NCI-H82 (cell line): ENCODE measurements around the gene SLC35G1.

ENCODE experiments used
- DNase-seq: peaks from one replicate; lab custom pipeline; 2025; lab: John Stamatoyannopoulos, UW

Gene SLC35G1

DNA sequence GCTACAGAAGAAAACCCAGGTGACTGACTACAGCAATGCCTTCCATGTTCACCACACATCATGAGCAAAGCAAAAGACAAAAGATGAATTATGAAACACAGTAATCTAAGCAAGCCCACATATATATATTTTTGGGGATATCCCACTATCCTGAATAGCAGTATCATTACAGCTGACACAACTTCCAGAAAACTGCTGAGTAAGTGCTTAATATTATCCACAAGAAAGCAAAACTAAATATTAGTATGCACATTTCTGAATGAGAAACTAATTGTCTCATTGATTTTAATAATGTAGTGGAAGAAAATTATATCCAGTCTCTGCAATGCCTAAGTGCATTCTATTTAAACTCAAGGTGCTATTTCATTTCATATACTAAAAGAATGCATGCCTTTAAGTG, 14.5 kb upstream of the SLC35G1 start:
- DNase-seq: no peak

DNA sequence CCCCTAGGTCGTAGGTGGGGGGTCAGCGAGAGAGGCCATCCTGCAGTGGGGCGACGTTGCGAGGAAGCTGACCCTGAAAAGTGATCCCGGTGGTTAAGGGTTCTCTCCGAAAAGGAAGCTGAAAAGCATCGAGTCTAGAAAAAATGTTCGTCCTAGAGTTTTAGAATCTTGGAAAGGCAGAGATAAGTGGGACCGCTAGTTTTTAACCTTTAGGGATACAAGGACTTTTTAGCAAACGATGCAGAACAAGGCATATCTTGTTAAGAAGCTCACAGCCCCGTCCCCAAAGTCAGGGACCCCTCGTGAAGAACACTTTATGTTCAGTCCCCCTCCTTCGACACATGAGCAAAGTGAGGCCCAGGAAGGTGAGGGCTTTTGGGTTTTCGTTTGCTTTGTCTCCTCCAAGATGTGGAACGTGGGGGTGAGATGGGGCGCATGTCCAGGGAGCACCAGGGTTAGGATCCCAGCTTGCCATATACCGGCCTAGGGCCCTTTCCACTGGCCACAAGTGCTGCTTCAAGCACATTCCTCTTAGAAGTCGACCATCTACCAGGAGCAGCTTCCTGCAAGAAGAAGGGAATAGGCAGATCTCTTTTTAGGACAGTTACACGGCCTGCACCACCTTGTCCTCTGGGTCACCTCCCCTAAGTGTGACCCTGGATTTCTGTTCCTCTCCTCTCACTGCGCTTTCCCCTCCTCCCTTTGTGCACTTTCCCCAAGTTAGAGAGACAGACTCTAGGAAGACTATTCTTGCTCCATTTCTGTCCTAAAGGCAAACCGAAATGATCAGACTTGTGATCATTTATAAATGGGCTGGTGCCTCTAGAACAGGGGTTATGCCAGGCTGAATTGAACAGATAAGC, 969 bp downstream of the SLC35G1 start:
- peak; percentile 30 for DNase-seq

DNA sequence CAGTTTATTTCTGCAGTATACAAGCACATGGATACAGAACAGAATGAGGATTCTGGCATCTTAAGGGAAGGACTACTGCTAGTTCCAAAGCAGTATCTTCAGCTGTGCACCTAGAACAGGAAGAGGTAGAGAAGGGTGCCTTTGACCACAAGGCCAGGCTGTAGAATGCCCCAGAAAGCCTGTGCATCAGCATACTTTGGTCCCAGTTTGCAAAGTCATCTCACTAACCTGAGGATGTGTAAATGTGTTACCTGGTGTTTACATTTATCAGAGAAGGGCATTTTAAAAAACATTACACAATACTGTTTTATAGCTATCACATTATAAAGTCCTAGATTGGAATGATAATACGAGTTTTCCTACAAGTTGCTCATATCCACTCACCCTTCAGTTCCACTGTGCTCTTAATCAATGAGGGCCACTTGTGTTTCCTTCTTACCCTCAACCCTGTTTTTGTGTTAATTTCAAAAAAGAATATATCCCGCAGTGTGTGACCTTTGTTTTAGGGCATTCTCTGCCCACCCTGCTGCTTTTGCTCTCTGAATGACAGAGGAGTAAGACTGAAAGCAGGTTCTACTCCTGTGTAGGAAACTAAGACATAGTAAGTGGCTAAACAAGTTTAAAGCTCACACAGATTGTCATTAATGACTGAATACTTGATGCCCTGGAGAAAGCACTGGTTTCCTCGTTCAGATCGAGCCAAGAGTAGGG, 3.4 kb downstream of the SLC35G1 start:
- no peak for DNase-seq

DNA sequence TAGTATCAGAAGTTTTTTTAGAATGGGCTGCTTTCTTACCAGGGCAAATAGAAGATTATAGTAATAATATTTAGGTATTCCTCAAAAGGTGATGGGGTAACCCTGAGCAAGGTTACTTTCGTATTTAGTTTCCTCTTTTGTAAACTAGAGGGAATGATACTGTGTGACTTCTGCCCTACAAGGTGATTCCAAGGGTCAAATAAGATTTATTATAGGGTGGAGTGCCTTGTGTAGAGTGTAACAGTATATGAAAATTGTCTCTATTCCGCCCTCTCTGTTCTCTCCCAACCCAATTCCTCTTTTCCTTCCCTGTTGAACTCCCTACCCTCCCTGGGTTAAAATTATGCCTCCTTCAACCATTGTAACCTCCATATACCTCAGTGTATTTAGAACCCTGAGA, 5.3 kb downstream of the SLC35G1 start:
- no peak for DNase-seq

DNA sequence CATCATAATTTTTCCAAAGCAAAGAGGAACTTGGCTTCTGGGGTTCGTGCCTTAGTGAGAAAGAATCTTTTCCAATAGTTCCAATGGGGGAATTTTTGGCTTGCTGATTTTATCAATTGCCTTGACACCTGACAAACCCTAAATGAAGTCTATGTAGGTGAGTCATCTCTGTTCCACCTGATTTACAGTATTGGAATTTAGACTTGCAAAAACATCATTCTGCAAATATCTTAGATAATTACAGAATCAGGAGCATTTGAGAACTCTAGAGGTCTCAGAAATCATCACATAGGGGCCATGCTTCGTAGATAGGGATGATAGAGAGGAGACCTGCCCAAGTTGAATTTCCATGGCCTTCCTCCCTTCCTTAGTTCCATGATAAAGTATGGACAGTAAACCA, 9.3 kb downstream of the SLC35G1 start:
- DNase-seq: no peak

DNA sequence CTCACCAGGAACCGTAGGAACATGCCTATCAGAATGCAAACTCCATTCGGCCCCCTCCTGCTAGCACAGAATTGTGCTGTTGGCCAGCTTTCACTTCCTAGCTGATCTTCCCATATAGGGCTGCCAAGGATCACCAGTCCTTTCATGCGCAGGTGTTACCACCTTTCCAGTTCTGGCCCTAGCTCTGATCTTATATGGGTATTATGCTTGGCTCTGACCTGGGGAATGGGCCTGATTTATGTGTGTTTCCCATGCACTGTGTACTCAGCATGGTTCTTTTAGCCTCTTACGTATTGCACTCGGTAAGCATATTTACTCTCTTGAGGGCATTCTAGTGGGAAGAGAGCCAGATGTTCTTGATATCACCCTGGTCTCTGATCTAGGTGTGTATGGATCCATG, 11.1 kb downstream of the SLC35G1 start:
- DNase-seq: no peak

DNA sequence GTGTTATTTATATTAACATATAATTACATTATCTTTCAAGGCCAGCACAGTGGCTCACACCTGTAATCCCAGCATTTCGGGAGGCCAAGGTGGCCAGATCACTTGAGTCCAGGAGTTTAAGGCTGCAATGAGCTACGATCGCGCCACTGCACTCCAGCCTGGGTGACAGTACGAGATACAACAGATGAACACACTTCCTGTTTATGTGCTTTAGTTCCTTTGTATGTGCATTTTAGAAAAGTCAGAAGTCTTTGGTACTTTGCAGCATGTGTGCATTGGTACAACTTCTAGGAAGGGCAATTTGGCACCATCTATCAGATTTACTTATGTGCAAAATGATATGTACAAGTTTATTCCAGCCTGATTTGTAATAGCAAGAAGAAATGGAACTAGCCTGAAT, 13.3 kb downstream of the SLC35G1 start:
- no peak for DNase-seq

DNA sequence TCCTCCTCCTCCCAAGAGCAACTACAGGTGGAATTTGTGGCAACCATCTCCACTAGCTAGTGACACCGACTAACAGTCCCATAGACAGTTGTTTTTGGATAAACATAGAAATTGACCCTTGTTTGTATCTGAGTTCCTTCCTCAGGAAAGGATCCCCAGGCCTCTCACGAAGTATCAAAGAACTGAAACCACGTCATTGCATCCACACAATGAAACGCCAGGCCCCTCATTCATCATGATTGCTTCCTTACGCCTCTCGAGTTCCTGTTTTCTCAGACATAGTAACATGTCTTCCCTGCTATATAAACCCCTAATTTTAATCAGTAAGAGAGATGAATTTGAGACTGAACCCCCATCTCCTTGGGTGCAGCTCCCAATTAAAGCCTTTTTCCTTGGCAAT, 18.1 kb downstream of the SLC35G1 start:
- no peak for DNase-seq

DNA sequence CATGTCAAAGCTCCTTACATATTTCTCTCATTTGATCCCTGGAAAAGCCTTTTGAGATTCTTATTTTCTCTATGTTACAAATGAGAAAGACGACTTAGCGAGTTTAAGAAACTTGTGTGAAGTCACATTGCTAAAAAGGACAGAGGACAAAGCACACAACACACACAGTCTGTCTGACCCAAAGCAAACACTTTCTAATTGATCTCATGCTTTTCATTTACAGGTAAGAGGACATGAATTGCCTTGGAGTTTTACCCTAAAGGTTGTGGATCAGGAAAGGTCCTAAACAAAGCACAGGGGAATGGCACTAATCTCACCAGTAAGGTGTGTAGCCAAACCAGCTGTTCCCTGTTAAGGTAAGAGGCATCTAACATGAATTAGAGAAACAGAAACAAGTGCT, 18.7 kb downstream of the SLC35G1 start:
- no peak for DNase-seq

DNA sequence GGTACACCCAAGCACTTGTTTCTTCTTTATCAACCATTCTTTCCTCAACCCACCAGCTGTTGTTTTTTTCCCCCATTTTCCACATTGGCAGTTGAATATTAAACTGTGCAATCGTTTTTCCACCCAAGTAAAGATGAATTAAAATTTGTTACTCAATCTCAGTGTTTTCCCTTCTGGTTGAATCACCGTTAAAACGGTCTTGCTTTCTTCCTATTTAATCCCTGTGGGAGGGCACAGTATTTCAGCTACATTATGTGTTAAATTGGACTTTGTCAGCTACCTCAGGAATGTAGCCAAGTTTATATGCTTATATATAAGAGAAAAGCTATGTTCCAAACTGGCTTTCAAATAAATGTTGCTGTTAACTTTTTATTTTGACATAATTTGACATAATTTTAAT, 19.9 kb downstream of the SLC35G1 start:
- no peak for DNase-seq

DNA sequence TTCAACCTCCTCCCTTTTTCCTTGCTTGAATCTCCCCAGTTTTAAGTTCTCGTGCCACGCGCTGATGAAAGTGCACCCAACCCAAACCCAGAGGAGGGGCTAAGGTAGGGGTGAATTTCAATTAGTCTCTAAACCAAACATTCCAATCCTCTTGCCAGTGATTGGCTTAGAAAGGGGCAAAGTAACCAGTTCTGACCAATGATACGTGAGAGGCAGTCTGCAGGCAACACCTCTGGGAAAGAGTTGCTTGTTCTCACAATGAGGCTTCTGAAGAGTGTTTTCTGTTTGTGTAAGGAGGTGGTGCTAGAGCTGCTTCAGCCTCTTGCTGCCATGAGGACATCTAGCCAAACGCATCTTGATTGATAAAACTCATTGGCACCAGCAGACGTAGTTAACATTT, 21.8 kb downstream of the SLC35G1 start:
- no peak for DNase-seq

DNA sequence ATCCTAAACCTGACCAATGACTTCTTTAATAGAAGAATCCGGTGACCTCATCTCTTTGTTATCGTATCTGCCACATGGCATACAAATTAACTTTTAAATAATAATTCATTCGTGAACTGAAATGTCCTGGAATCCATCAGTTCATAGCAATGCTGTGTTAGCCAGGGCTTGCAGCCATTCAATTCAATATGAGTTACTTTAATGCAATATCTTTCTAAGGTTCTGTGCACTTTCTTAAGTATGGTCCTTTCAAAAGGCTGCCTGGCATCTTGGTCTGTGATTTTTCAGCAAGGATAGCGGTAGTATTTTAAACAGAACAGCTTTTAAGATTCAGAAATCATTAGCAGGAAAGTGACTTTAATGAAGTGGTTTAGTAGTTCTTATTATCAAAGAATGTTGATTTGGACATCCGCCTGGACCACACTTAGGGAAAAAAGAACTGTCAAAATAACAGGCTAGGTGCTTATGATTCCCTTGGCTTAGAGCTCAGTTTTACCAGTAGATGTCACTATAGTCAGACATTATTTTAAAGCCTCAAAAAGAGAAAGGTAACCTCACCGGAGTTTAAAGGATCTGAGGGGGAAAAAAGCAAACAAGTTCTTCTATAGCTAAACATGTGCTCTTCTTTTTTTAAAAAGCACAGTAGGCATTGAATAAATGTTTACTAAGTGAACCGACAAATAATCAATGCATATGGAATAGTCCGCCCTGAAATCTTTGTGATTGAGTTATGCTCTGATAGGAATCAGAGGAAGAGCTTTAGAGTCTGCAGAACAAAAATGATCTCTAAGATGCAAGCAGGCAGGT, 22.7 kb downstream of the SLC35G1 start:
- peak; percentile 55 for DNase-seq

DNA sequence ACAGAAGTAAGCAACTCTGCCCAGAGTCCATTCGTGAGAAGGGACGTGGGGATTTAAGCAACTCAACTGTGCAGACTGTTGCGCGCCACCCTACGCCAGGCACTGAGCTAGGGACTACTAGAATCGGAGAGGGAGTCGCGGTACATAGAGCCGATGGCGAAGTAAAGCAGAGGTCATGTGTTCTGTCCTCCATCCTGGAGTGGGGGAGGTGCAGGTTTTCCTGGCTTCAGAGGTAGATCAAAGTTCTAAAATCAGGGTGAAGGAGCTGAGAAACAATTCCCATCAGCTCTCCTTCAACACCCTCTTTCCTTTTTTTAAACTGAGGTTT, 23.2 kb downstream of the SLC35G1 start:
- DNase-seq: no peak

DNA sequence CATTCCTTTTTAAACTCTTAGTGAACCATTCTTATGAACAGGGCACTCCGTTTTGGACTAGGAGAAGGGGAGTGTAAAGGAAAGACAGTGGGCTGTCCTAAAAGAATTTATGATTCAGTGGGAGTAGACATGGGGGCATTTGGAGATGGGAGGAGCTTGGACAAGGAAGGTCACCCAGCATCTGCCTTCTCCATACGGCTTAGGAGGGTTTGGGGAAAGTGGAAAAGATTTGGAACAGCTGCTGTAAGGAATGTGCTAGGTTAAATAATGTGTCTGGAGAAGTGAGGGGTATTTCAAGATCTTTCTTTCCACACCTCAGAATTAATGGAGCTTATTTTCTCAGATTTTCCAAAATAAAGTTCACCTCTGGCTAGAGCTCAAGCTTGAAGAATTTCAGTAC, 24.0 kb downstream of the SLC35G1 start:
- peak; percentile 66 for DNase-seq

DNA sequence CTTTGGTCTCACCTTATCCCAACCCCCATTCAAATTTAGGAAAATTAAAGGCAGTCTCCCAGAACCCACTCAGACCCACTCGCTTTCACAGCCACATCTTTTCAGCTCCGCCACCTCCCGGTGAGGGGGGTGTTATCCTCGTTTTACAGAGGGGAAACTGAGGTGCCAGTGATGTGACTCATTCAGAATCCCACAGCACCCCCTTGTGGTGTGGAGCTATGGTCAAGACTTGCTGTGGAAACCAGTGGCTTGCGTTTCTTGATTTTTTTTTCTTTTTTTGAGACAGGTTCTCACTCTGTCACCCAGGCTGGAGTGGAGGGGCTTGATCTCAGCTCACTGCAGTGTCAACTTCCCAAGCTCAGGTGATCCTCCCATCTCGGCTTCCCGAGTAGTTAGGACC, 27.6 kb downstream of the SLC35G1 start:
- peak; percentile 40 for DNase-seq

DNA sequence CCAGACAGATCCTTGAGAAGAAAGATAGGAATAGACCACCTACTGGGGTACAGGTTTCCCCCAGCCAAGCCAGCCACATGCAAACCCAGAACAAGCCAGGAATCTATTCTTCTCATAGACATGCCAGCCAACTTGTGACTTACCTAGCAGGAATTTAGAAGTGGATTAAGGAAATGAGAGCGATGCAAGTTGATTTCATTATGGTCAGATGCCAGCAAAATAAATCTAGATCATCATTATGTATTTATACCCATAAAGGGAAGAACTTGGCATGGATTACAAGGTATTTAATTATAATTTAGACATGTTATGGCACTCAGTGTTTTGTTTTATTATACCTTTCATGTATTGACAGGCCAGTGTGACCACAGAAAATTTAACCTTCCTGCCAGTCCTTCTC, 32.8 kb downstream of the SLC35G1 start:
- no peak for DNase-seq

DNA sequence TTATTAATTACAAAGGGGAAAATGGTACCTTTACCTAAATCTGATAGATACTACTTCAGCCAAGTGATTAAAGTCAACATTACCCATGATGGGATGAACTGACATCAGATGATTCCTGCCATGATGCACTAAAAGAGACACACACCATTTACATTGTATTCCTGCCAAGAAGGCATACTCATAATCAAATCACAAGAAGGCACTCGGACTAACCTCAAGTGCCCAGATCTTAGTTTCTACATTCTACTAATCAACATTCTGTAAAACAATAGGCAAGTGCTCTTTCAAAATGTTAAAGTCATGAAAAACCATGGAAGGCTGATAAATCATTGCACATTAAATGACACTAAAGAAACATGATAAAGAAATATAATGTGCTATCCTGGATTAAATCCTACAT, 44.4 kb downstream of the SLC35G1 start:
- no peak for DNase-seq

DNA sequence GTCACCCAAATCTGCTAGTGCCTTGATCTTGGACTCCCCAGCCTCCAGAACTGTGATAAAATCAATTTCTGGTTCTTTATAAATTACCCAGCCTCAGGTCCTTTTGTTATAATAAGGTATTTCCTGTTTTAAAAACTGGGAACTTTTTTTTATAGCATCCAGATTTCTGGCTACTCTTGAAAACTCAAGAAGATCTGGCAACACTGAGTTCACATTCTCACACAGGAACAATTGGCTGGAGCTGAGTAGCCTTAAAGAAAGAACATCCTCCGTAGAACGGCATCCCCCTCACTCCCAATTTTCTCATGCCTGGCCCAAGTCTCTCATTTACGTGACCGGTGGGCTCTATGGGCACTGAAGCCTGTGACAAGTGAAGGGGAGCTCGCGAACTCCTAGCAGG, 47.1 kb downstream of the SLC35G1 start:
- no peak for DNase-seq

DNA sequence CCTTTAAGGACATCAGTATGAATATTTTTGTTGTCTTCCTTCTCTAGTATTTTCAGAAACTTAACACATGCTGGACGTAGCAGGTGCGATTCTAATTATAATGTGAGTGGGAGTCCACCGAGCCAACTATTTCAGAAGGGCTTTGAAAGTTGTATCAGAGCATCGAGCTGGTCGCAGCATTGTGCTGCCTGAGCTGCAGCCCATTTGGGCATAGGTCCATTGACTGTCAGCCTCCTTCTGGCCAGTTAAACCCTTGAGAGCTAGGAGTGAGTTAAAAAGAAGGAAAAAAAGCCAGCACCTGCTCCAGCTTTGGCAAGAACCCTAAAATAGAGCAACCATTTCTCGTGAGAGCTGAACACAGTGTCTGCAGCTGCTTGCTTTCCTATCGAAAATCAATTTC, 47.8 kb downstream of the SLC35G1 start:
- no peak for DNase-seq

DNA sequence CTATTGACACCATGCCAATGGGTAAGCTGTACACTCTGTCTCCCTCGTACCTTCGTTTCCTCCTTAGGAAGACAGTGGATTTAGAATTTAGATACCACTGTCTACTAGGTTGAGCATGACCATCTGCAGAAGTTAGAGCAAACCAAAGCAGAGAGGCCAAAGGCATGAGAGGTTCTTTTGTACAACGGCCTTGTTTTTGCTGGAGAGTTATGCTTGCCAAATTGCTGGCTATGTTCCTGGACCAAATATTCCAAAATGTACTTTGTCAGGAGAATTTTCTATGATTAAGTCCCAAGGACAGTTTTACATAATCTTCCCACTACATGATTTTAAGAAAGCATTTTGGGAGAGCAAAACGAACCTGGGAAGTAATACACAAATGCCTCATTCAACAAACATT, 52.0 kb downstream of the SLC35G1 start:
- DNase-seq: no peak

DNA sequence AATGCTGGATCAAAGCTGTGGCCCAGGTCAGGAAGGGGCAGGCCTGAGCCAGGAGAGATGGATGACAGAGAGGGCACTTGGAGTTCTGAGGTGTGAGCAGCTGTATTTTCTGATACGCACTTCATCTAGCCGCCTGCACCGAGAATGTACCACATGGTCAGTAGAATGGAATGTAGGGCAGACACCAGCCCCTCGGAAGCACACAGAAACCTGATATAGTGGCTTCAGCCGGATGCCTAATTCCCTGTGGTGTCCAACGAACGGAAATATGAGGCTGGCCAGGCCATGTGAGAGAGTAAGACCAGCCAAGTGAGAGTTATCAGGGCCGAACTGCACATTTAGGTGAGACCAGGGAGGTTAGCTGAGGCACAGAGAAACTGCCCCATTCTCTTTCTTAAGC, 53.3 kb downstream of the SLC35G1 start:
- no peak for DNase-seq

DNA sequence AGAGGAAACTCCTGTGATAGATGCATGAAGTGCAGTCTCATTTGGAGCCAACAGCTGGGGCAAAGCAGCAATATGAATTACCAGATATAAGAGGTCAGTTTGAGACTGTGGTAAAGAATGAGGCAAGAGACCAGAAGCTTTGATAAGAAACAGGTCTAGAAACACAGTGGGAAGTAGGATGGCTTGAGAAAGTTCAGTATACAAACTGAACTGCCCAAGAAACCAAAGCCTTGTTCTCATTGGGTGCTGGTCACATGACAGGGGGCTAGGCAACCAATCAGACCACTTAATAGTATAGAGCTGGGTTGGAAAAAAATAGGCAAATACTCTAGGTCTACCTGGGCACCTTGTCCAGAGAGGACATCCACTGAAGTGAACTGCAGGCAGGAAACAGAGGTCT, 53.7 kb downstream of the SLC35G1 start:
- no peak for DNase-seq

DNA sequence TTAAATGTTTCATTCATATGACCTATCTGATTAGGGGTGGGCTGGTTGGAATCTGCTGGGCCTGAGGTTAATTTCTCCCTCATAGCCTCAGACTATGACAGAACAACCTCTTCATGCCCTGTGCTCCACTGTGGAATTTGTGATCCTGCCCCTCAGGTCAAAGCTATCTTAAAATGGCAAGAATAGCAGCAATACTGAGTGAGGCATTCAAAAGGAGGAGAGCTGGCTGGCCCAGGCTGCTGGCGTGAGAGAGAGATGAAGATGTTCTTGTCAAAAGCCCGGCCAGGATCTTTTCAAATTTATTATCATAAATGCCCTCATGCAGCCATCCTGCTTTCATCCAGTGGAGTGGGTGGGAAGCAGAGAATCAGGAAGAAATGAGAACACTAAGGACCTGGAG, 58.1 kb downstream of the SLC35G1 start:
- DNase-seq: no peak
